Measurements from ENCODE around the gene TMX3.
A peak's percentile ranks its signal among the peaks of the same experiment; 100 is the strongest.

The TMX3 gene

GRCh38 chr18:68714712-68715496 is at the start of gene TMX3:
Gene TMX3, minus strand, starts transcription at chr18:68715108. Its CDS starts 127 bp downstream, at chr18:68714981.
- peak; percentile 94 for DNase-seq

GRCh38 chr18:68764016-68764415 is 49.1 kb upstream of the TMX3 start:
- DNase-seq, result no peak

GRCh38 chr18:68763083-68763482 is 48.2 kb upstream of the TMX3 start:
- no peak for DNase-seq

- DNase-seq, result no peak
Measured at GRCh38 chr18:68759308-68759707, 44.4 kb upstream of the TMX3 start.

- no peak for DNase-seq
Measured at GRCh38 chr18:68757126-68757525, 42.2 kb upstream of the TMX3 start.

- DNase-seq, result no peak
Measured at GRCh38 chr18:68742206-68742605, 27.3 kb upstream of the TMX3 start.

GRCh38 chr18:68740966-68741365 is 26.1 kb upstream of the TMX3 start:
- DNase-seq, result no peak

- no peak for DNase-seq
Measured at GRCh38 chr18:68739462-68739861, 24.6 kb upstream of the TMX3 start.

GRCh38 chr18:68738564-68738963 is 23.7 kb upstream of the TMX3 start:
- no peak for DNase-seq

GRCh38 chr18:68735483-68736343 is 20.8 kb upstream of the TMX3 start:
- no peak for DNase-seq

GRCh38 chr18:68734308-68734707 is 19.4 kb upstream of the TMX3 start:
- no peak for DNase-seq

- DNase-seq, result no peak
Measured at GRCh38 chr18:68733707-68734106, 18.8 kb upstream of the TMX3 start.

GRCh38 chr18:68728081-68728700 is 13.3 kb upstream of the TMX3 start:
- no peak for DNase-seq

- no peak for DNase-seq
Measured at GRCh38 chr18:68727506-68727905, 12.6 kb upstream of the TMX3 start.

GRCh38 chr18:68725346-68725745 is 10.4 kb upstream of the TMX3 start:
- DNase-seq, result no peak

GRCh38 chr18:68724021-68724420 is 9.1 kb upstream of the TMX3 start:
- DNase-seq, result no peak

GRCh38 chr18:68723539-68723938 is 8.6 kb upstream of the TMX3 start:
- no peak for DNase-seq

GRCh38 chr18:68722821-68723220 is 7.9 kb upstream of the TMX3 start:
- no peak for DNase-seq

- no peak for DNase-seq
Measured at GRCh38 chr18:68721681-68722583, 7.0 kb upstream of the TMX3 start.

- DNase-seq, result no peak
Measured at GRCh38 chr18:68714366-68714711, 569 bp downstream of the TMX3 start.

GRCh38 chr18:68713796-68714195 is 1.1 kb downstream of the TMX3 start:
- no peak for DNase-seq

- no peak for DNase-seq
Measured at GRCh38 chr18:68713131-68713530, 1.8 kb downstream of the TMX3 start.

- DNase-seq, result no peak
Measured at GRCh38 chr18:68707646-68708045, 7.3 kb downstream of the TMX3 start.

Data from femur (tissue), 1 donor.